Measurements from ENCODE around the gene TMEM176B. TPM values are rescaled to one million over a fixed set of nuclear protein-coding genes. Genes with fewer than 3 reads are reported as not detected.

TMEM176B gene
- total and polyA plus RNA-seq, 3 donors from 2014 or later = 3.9 to 69.3 (median 6.6) TPM

- Histone ChIP-seq H3K9me3 (no peaks in the 10 kb centered on the region), H3K27ac (no peak overlapping the region), H3K4me1 (peaks cover 10% of the 10 kb centered on the region), H3K36me3 (ENCODE audit: low read depth, missing control alignments) (no peaks in the 10 kb centered on the region), H3K27me3 (no peaks in the 10 kb centered on the region), H3K4me3 (no peak overlapping the region)
- no peak for TF ChIP-seq CTCF (IDR thresholded peaks at IDR 0.05)
- TF ChIP-seq POLR2A (IDR thresholded peaks at IDR 0.05) = no peak
- no peak for DNase-seq
- intact Hi-C loops (cut with DNase I; ENCODE audit: low total_unique reads) = no loop called here
- 61 to 75% methylated on average over 10 to 12 of the region's 12 CpGs for WGBS, 2 donors
Observed at GRCh38 chr7:150791746-150792452, 8.3 kb downstream of the TMEM176B start.

GRCh38 chr7:150791304-150791703 lies 8.9 kb downstream of the TMEM176B start:
- Histone ChIP-seq H3K4me3 (no peak overlapping the region), H3K27me3 (no peaks in the 10 kb centered on the region), H3K36me3 (ENCODE audit: low read depth, missing control alignments) (no peaks in the 10 kb centered on the region), H3K27ac (no peak overlapping the region), H3K4me1 (peaks cover 10% of the 10 kb centered on the region), H3K9me3 (no peaks in the 10 kb centered on the region)
- DNase-seq = no peak
- WGBS, 2 donors = 65 to 87% methylated on average over 5 of the region's 5 CpGs
- intact Hi-C loops (cut with DNase I; ENCODE audit: low total_unique reads) = no loop called here
- TF ChIP-seq CTCF (IDR thresholded peaks at IDR 0.05) = no peak
- no peak for TF ChIP-seq POLR2A (IDR thresholded peaks at IDR 0.05)

- DNase-seq = no peak
- H3K36me3 ChIP-seq (ENCODE audit: low read depth, missing control alignments) = no peaks in the 10 kb centered on the region
- H3K4me3 ChIP-seq = no peak overlapping the region
- 86 to 89% methylated on average over 8 to 9 of the region's 9 CpGs for WGBS, 2 donors
- no peaks in the 10 kb centered on the region for H3K9me3 ChIP-seq
- intact Hi-C loops (cut with DNase I; ENCODE audit: low total_unique reads) = no loop called here
- H3K27me3 ChIP-seq = no peaks in the 10 kb centered on the region
- no peak overlapping the region for H3K27ac ChIP-seq
- TF ChIP-seq CTCF (IDR thresholded peaks at IDR 0.05) (no peak), POLR2A (IDR thresholded peaks at IDR 0.05) (no peak)
- H3K4me1 ChIP-seq = peaks cover 10% of the 10 kb centered on the region
Observed at GRCh38 chr7:150790416-150791075, 9.6 kb downstream of the TMEM176B start.

GRCh38 chr7:150788474-150789269 lies 11.5 kb downstream of the TMEM176B start:
- TF ChIP-seq CTCF (IDR thresholded peaks at IDR 0.05) (no peak), POLR2A (IDR thresholded peaks at IDR 0.05) (no peak)
- no peaks in the 10 kb centered on the region for H3K36me3 ChIP-seq (ENCODE audit: low read depth, missing control alignments)
- peak; percentile 46 for DNase-seq
- no peaks in the 10 kb centered on the region for H3K9me3 ChIP-seq
- peaks cover 20% of the 10 kb centered on the region for H3K4me1 ChIP-seq
- WGBS, 2 donors = 64 to 68% methylated on average over 9 of the region's 9 CpGs
- peak overlapping the region in 1 of 2 donors; percentile 25 for H3K27ac ChIP-seq
- H3K4me3 ChIP-seq = no peak overlapping the region
- no peaks in the 10 kb centered on the region for H3K27me3 ChIP-seq
- intact Hi-C loops (cut with DNase I; ENCODE audit: low total_unique reads) = no loop called here

Measured in testis (tissue), 3 donors.